ENCODE results near the gene PTCH2. TPM values are rescaled to one million over a fixed set of nuclear protein-coding genes. Genes with fewer than 3 reads are reported as not detected.

The PTCH2 gene
- total and polyA plus RNA-seq, 10 donors = 0.56 to 1.6 (median 1.2) TPM

- intact Hi-C loops (cut with DNase I; ENCODE audit: low total_unique reads) = loop anchor here (5.0 to 10.0 kb wide), 2 partner anchors 35 to 53 kb away; partner anchors contain the start of genes KIF2C and RNU5D-1
- no peak for DNase-seq
- Histone ChIP-seq H3K36me3 (no peaks in the 10 kb centered on the region), H3K4me1 (peaks cover 12 to 44% (median 40%) of the 10 kb centered on the region in 6 donors), H3K27me3 (replicated peaks in 1 of 7) (no peaks in the 10 kb centered on the region), H3K27ac (peak overlapping the region in 1 of 8 donors; percentile 5), H3K4me3 (no peak overlapping the region), H3K9me3 (no peaks in the 10 kb centered on the region)
- no peak for TF ChIP-seq POLR2AphosphoS5 (IDR thresholded peaks at IDR 0.05)
- TF ChIP-seq CTCF (IDR thresholded peaks at IDR 0.05 in 8 of 11, conservative IDR thresholded peaks at IDR 0.05 in 3 of 11) = no peak
- TF ChIP-seq POLR2A (IDR thresholded peaks at IDR 0.05) = no peak
- 91 to 98% (median 97%) methylated on average over 10 of the region's 10 CpGs for WGBS, 5 donors
These were observed 55.5 kb downstream of the PTCH2 start for GRCh38 chr1:44787506-44787905.

- Histone ChIP-seq H3K4me3 (peak overlapping the region in 4 of 8 donors; percentile 40 to 70 (median 49)), H3K36me3 (peaks cover 0 to 4% (median under 1%) of the 10 kb centered on the region in 6 donors), H3K9me3 (no peaks in the 10 kb centered on the region), H3K27ac (peak overlapping the region in 7 of 8 donors; percentile 11 to 82 (median 73)), H3K27me3 (replicated peaks in 1 of 7) (no peaks in the 10 kb centered on the region), H3K4me1 (peaks cover 12 to 44% (median 40%) of the 10 kb centered on the region in 6 donors)
- 66 to 82% (median 75%) methylated on average over 8 to 9 of the region's 9 CpGs for WGBS, 5 donors
- intact Hi-C loops (cut with DNase I; ENCODE audit: low total_unique reads) = loop anchor here (5.0 to 10.0 kb wide), 2 partner anchors 35 to 52 kb away; partner anchors contain the start of genes KIF2C and RNU5D-1
- TF ChIP-seq POLR2A (IDR thresholded peaks at IDR 0.05) (no peak), CTCF (IDR thresholded peaks at IDR 0.05 in 8 of 11, conservative IDR thresholded peaks at IDR 0.05 in 3 of 11) (no peak), POLR2AphosphoS5 (IDR thresholded peaks at IDR 0.05) (no peak)
- DNase-seq = no peak
These were observed 56.1 kb downstream of the PTCH2 start for GRCh38 chr1:44786841-44787426.

GRCh38 chr1:44786138-44786840 is 56.8 kb downstream of the PTCH2 start:
- peak overlapping the region; percentile 11 to 82 (median 72) for H3K27ac ChIP-seq
- H3K27me3 ChIP-seq (replicated peaks in 1 of 7) = no peaks in the 10 kb centered on the region
- peaks cover 12 to 44% (median 40%) of the 10 kb centered on the region in 6 donors for H3K4me1 ChIP-seq
- peaks cover 0 to 11% (median 6%) of the 10 kb centered on the region in 6 donors for H3K36me3 ChIP-seq
- 4 to 10% (median 5%) methylated on average over 30 to 49 of the region's 49 CpGs for WGBS, 5 donors
- intact Hi-C loops (cut with DNase I; ENCODE audit: low total_unique reads) = loop anchor here (5.0 to 10.0 kb wide), 2 partner anchors 36 to 51 kb away; partner anchors contain the start of genes KIF2C and RNU5D-1
- no peaks in the 10 kb centered on the region for H3K9me3 ChIP-seq
- H3K4me3 ChIP-seq = peak overlapping the region; percentile 18 to 70 (median 48)
- peak; percentile 94 for DNase-seq
- TF ChIP-seq CTCF (IDR thresholded peaks at IDR 0.05 in 8 of 11, conservative IDR thresholded peaks at IDR 0.05 in 3 of 11) = peak; percentile 91 to 100 (median 98)
- TF ChIP-seq POLR2AphosphoS5 (IDR thresholded peaks at IDR 0.05) = peak; percentile 57 to 85 (median 79)
- TF ChIP-seq POLR2A (IDR thresholded peaks at IDR 0.05) = no peak
